DOHH2 (cell line): ENCODE data around the gene SMARCAD1.

ENCODE experiments used
- H3F3A ChIP-seq: fragments of 200-600 bp; sonication (generic), shearing (Covaris generic); 2 replicates; pipeline ENCODE4 v1.6.0; 2016; ENCODE audit warnings: antibody characterized with exemption, mild to moderate bottlenecking; ENCODE audit not compliant: control insufficient read depth, insufficient read depth
- H3K27ac ChIP-seq: fragments of 200-600 bp; sonication (generic); 2 replicates; pipeline ENCODE4 v1.5.1; 2014; ENCODE audit warnings: low read depth, mild to moderate bottlenecking, low read length, moderate library complexity
- H3K27me3 ChIP-seq: fragments of 200-600 bp; sonication (generic); 2 replicates; pipeline ENCODE4 v1.6.1; 2014; ENCODE audit warnings: mild to moderate bottlenecking, low read length, mixed read lengths; ENCODE audit not compliant: control insufficient read depth
- H3K36me3 ChIP-seq: fragments of 200-600 bp; sonication (generic); 2 replicates; pipeline ENCODE4 v1.6.1; 2014; ENCODE audit warnings: mild to moderate bottlenecking, low read length, moderate library complexity, mixed read lengths; ENCODE audit not compliant: control insufficient read depth
- H3K4me1 ChIP-seq: fragments of 200-600 bp; sonication (generic); 2 replicates; pipeline ENCODE4 v1.6.1; 2014; ENCODE audit warnings: mild to moderate bottlenecking, low read length, mixed read lengths; ENCODE audit not compliant: control insufficient read depth
- H3K4me2 ChIP-seq: fragments of 200-600 bp; sonication (generic); 2 replicates; pipeline ENCODE4 v1.6.0; 2014; ENCODE audit warnings: mild to moderate bottlenecking, low read length, moderate library complexity
- H3K4me3 ChIP-seq: fragments of 200-600 bp; sonication (generic); 2 replicates; pipeline ENCODE4 v1.5.1; 2014; ENCODE audit warnings: mild to moderate bottlenecking, low read length, mixed read lengths
- H3K79me2 ChIP-seq: fragments of 200-600 bp; sonication (generic); 2 replicates; pipeline ENCODE4 v1.6.1; 2014; ENCODE audit warnings: mild to moderate bottlenecking, low read length, mixed read lengths; ENCODE audit not compliant: control insufficient read depth
- H3K9me2 ChIP-seq: fragments of 200-600 bp; sonication (generic); replicated peaks from 2 replicates; pipeline ENCODE4 v1.6.1; 2014; ENCODE audit warnings: mild to moderate bottlenecking, low read length, mixed read lengths; ENCODE audit not compliant: control insufficient read depth
- H3K9me3 ChIP-seq: fragments of 200-600 bp; sonication (generic); 2 replicates; pipeline ENCODE4 v1.6.1; 2014; ENCODE audit warnings: antibody characterized with exemption, low read length, mixed read lengths; ENCODE audit not compliant: control insufficient read depth, insufficient read depth
- H4K20me1 ChIP-seq: fragments of 200-600 bp; sonication (generic); 2 replicates; pipeline ENCODE4 v1.6.0; 2014; ENCODE audit warnings: low read depth, mild to moderate bottlenecking, antibody characterized with exemption, low read length, moderate library complexity; ENCODE audit not compliant: control insufficient read depth, insufficient read depth
- CTCF ChIP-seq: fragments of 200-600 bp; sonication (generic); IDR thresholded peaks from one replicate; pipeline ENCODE4 v1.5.1; 2014; ENCODE audit warnings: antibody characterized with exemption, mild to moderate bottlenecking, low read depth, low read length; ENCODE audit not compliant: poor library complexity, severe bottlenecking
- EZH2phosphoT487 ChIP-seq: fragments of 200-600 bp; sonication (generic); IDR thresholded peaks from 2 replicates; pipeline ENCODE4 v1.6.1; 2017; ENCODE audit warnings: borderline replicate concordance, mild to moderate bottlenecking, antibody characterized with exemption, low read length, moderate library complexity, mixed read lengths

SMARCAD1 gene

GRCh38 chr4:94329933-94330332, 122.3 kb downstream of the SMARCAD1 start:
- Histone ChIP-seq H3K9me2 (no peaks in the 10 kb centered on the region), H4K20me1 (no peaks in the 10 kb centered on the region), H3K4me1 (no peaks in the 10 kb centered on the region), H3K36me3 (no peaks in the 10 kb centered on the region), H3K9me3 (peaks cover 10% of the 10 kb centered on the region; the same call in 1 of the 2 replicates), H3F3A (no peaks in the 10 kb centered on the region), H3K27ac (no peak overlapping the region), H3K4me2 (no peak overlapping the region), H3K27me3 (no peaks in the 10 kb centered on the region), H3K79me2 (no peaks in the 10 kb centered on the region), H3K4me3 (no peak overlapping the region)
- TF ChIP-seq EZH2phosphoT487 (no peak), CTCF (no peak)

- H3K4me1 ChIP-seq = no peaks in the 10 kb centered on the region
- H3K79me2 ChIP-seq = no peaks in the 10 kb centered on the region
- no peaks in the 10 kb centered on the region for H3K9me2 ChIP-seq
- H4K20me1 ChIP-seq = no peaks in the 10 kb centered on the region
- no peak overlapping the region for H3K27ac ChIP-seq
- no peak for TF ChIP-seq EZH2phosphoT487
- no peak for TF ChIP-seq CTCF
- H3K27me3 ChIP-seq = no peaks in the 10 kb centered on the region
- H3K36me3 ChIP-seq = no peaks in the 10 kb centered on the region
- H3K9me3 ChIP-seq = no peaks in the 10 kb centered on the region
- H3K4me3 ChIP-seq = no peak overlapping the region
- H3F3A ChIP-seq = no peaks in the 10 kb centered on the region
- H3K4me2 ChIP-seq = no peak overlapping the region
Observed at GRCh38 chr4:94332983-94333590, 125.4 kb downstream of the SMARCAD1 start.

GRCh38 chr4:94333866-94334265, 126.2 kb downstream of the SMARCAD1 start:
- no peaks in the 10 kb centered on the region for H3K27me3 ChIP-seq
- H3F3A ChIP-seq = no peaks in the 10 kb centered on the region
- H3K4me2 ChIP-seq = no peak overlapping the region
- H4K20me1 ChIP-seq = no peaks in the 10 kb centered on the region
- no peak overlapping the region for H3K27ac ChIP-seq
- H3K79me2 ChIP-seq = no peaks in the 10 kb centered on the region
- H3K9me3 ChIP-seq = no peaks in the 10 kb centered on the region
- no peaks in the 10 kb centered on the region for H3K4me1 ChIP-seq
- no peak for TF ChIP-seq CTCF
- no peaks in the 10 kb centered on the region for H3K36me3 ChIP-seq
- H3K4me3 ChIP-seq = no peak overlapping the region
- H3K9me2 ChIP-seq = no peaks in the 10 kb centered on the region
